ENCODE data around the gene ZEB2. TPM values are rescaled to one million over a fixed set of nuclear protein-coding genes. Genes with fewer than 3 reads are reported as not detected.

ZEB2 gene
- total and polyA plus RNA-seq, 7 experiments from 2014 or later, result 0.26 to 534 (median 4.6) TPM

GRCh38 chr2:144515099-144515695 lies 4.7 kb downstream of the ZEB2 start:
- CTCF ChIA-PET, result no interaction called here
- H3K36me3 ChIP-seq (ENCODE audit: control insufficient read depth in 2 of 3, insufficient read depth in 3 of 3, low read length in 3 of 3), result no peaks in the 10 kb centered on the region

GRCh38 chr2:144514616-144515091 lies 5.3 kb downstream of the ZEB2 start:
- no peak for DNase-seq
- H3K27ac ChIP-seq (ENCODE audit: low read depth, low read length), result no peak overlapping the region
- peaks cover 5 to 21% (median 15%) of the 10 kb centered on the region in 7 donors for H3K4me1 Mint-ChIP-seq
- CTCF ChIA-PET, result no interaction called here
- H3K36me3 Mint-ChIP-seq, result peaks cover 0 to 1% (median 0%) of the 10 kb centered on the region in 5 donors
- intact Hi-C loops (cut with micrococcal nuclease), result loop anchor here (5.0 to 10.0 kb wide), 3 partner anchors 182 to 1480 kb away; a partner anchor contains a TSS
- ATAC-seq, result no peak
- no peaks in the 10 kb centered on the region for H3K36me3 ChIP-seq (ENCODE audit: control insufficient read depth in 2 of 3, insufficient read depth in 3 of 3, low read length in 3 of 3)
- H3K9me3 Mint-ChIP-seq, result peaks cover 0 to 2% (median 0%) of the 10 kb centered on the region in 11 donors
- peaks cover 44 to 60% (median 48%) of the 10 kb centered on the region in 5 donors for H3K27me3 Mint-ChIP-seq
- no peaks in the 10 kb centered on the region for H3K9me3 ChIP-seq (ENCODE audit: control insufficient read depth in 2 of 3, low read length in 3 of 3)
- no peak overlapping the region for H3K4me3 ChIP-seq (ENCODE audit: low read length)
- peaks cover 0 to 17% of the 10 kb centered on the region in 2 donors for H3K27me3 ChIP-seq (ENCODE audit: control insufficient read depth in 2 of 2, insufficient read depth in 2 of 2, low read length in 2 of 2)
- peak overlapping the region in 2 of 10 donors; percentile 76 to 87 for H3K4me3 Mint-ChIP-seq
- H3K27ac Mint-ChIP-seq, result no peak overlapping the region
- peaks cover 17 to 30% of the 10 kb centered on the region in 2 donors for H3K4me1 ChIP-seq (ENCODE audit: control insufficient read depth in 2 of 2, insufficient read depth in 2 of 2, low read length in 2 of 2)
- POLR2A ChIA-PET, result no interaction called here

More at GRCh38 chr2:144515099-144515695, 4.7 kb downstream of the ZEB2 start:
- DNase-seq (no peak), ATAC-seq (no peak)
- H3K27ac Mint-ChIP-seq, result peak overlapping the region in 4 of 9 donors; percentile 3 to 62 (median 48)
- H3K27me3 Mint-ChIP-seq, result peaks cover 44 to 60% (median 48%) of the 10 kb centered on the region in 5 donors
- Histone ChIP-seq H3K4me1 (ENCODE audit: control insufficient read depth in 2 of 2, insufficient read depth in 2 of 2, low read length in 2 of 2) (peaks cover 22 to 27% of the 10 kb centered on the region in 2 donors), H3K4me3 (ENCODE audit: low read length) (peak overlapping the region; percentile 56), H3K27ac (ENCODE audit: low read depth, low read length) (no peak overlapping the region), H3K27me3 (ENCODE audit: control insufficient read depth in 2 of 2, insufficient read depth in 2 of 2, low read length in 2 of 2) (peaks cover 0 to 20% of the 10 kb centered on the region in 2 donors), H3K9me3 (ENCODE audit: control insufficient read depth in 2 of 3, low read length in 3 of 3) (no peaks in the 10 kb centered on the region)
- peak overlapping the region; percentile 68 to 87 (median 77) for H3K4me3 Mint-ChIP-seq
- peaks cover 0 to 2% (median 0%) of the 10 kb centered on the region in 11 donors for H3K9me3 Mint-ChIP-seq
- H3K4me1 Mint-ChIP-seq, result peaks cover 5 to 21% (median 15%) of the 10 kb centered on the region in 7 donors
- peaks cover 0 to 1% (median 0%) of the 10 kb centered on the region in 5 donors for H3K36me3 Mint-ChIP-seq
- POLR2A ChIA-PET, result no interaction called here
- intact Hi-C loops (cut with micrococcal nuclease), result loop anchor here (5.0 to 10.0 kb wide), 3 partner anchors 183 to 1480 kb away; a partner anchor contains a TSS

- peaks cover 0 to 1% (median 0%) of the 10 kb centered on the region in 5 donors for H3K36me3 Mint-ChIP-seq
- Histone ChIP-seq H3K27ac (ENCODE audit: low read depth, low read length) (no peak overlapping the region), H3K9me3 (ENCODE audit: control insufficient read depth in 2 of 3, low read length in 3 of 3) (no peaks in the 10 kb centered on the region), H3K4me3 (ENCODE audit: low read length) (no peak overlapping the region), H3K27me3 (ENCODE audit: control insufficient read depth in 2 of 2, insufficient read depth in 2 of 2, low read length in 2 of 2) (peaks cover 0 to 10% of the 10 kb centered on the region in 2 donors), H3K4me1 (ENCODE audit: control insufficient read depth in 2 of 2, insufficient read depth in 2 of 2, low read length in 2 of 2) (peaks cover 13 to 31% of the 10 kb centered on the region in 2 donors), H3K36me3 (ENCODE audit: control insufficient read depth in 2 of 3, insufficient read depth in 3 of 3, low read length in 3 of 3) (no peaks in the 10 kb centered on the region)
- H3K27ac Mint-ChIP-seq, result no peak overlapping the region
- ATAC-seq (peak; percentile 10), DNase-seq (no peak)
- H3K4me1 Mint-ChIP-seq, result peaks cover 5 to 21% (median 16%) of the 10 kb centered on the region in 7 donors
- H3K27me3 Mint-ChIP-seq, result peaks cover 47 to 69% (median 58%) of the 10 kb centered on the region in 5 donors
- intact Hi-C loops (cut with micrococcal nuclease), result loop anchor here in 1 of 2 donors (10.0 kb wide), 1 partner anchor 1479 kb away; no protein-coding TSS in a partner anchor
- ChIA-PET CTCF (no interaction called here), POLR2A (no interaction called here)
- peak overlapping the region in 2 of 10 donors; percentile 42 to 56 for H3K4me3 Mint-ChIP-seq
- peaks cover 0 to 2% (median 0%) of the 10 kb centered on the region in 11 donors for H3K9me3 Mint-ChIP-seq
Measured at GRCh38 chr2:144513388-144514101, 6.4 kb downstream of the ZEB2 start.

- H3K27me3 ChIP-seq (ENCODE audit: control insufficient read depth in 2 of 2, insufficient read depth in 2 of 2, low read length in 2 of 2), result peaks cover 0 to 4% of the 10 kb centered on the region in 2 donors
- Mint-ChIP-seq H3K4me1 (peaks cover 5 to 22% (median 18%) of the 10 kb centered on the region in 7 donors), H3K27ac (no peak overlapping the region), H3K9me3 (peaks cover 0 to 2% (median 0%) of the 10 kb centered on the region in 11 donors), H3K27me3 (peaks cover 47 to 76% (median 62%) of the 10 kb centered on the region in 5 donors), H3K4me3 (peak overlapping the region in 2 of 10 donors; percentile 40 to 42), H3K36me3 (peaks cover 0 to 1% (median 0%) of the 10 kb centered on the region in 5 donors)
- ChIA-PET POLR2A (no interaction called here), CTCF (no interaction called here)
- ATAC-seq (no peak), DNase-seq (no peak)
- intact Hi-C loops (cut with micrococcal nuclease), result loop anchor here in 1 of 2 donors (10.0 kb wide), 1 partner anchor 1478 kb away; no protein-coding TSS in a partner anchor
- no peaks in the 10 kb centered on the region for H3K36me3 ChIP-seq (ENCODE audit: control insufficient read depth in 2 of 3, insufficient read depth in 3 of 3, low read length in 3 of 3)
- H3K4me3 ChIP-seq (ENCODE audit: low read length), result no peak overlapping the region
- H3K4me1 ChIP-seq (ENCODE audit: control insufficient read depth in 2 of 2, insufficient read depth in 2 of 2, low read length in 2 of 2), result peaks cover 7 to 32% of the 10 kb centered on the region in 2 donors
- H3K9me3 ChIP-seq (ENCODE audit: control insufficient read depth in 2 of 3, low read length in 3 of 3), result no peaks in the 10 kb centered on the region
- H3K27ac ChIP-seq (ENCODE audit: low read depth, low read length), result no peak overlapping the region
Measured at GRCh38 chr2:144512891-144513351, 7.0 kb downstream of the ZEB2 start.

- POLR2A ChIA-PET, result no interaction called here
Measured at GRCh38 chr2:144512470-144512869, 7.4 kb downstream of the ZEB2 start.

GRCh38 chr2:144511937-144512336 lies 8.0 kb downstream of the ZEB2 start:
- no peak overlapping the region for H3K4me3 ChIP-seq (ENCODE audit: low read length)
- no peaks in the 10 kb centered on the region for H3K36me3 ChIP-seq (ENCODE audit: control insufficient read depth in 2 of 3, insufficient read depth in 3 of 3, low read length in 3 of 3)
- Mint-ChIP-seq H3K9me3 (no peaks in the 10 kb centered on the region), H3K4me1 (peaks cover under 1 to 24% (median 13%) of the 10 kb centered on the region in 7 donors), H3K27me3 (peaks cover 50 to 77% (median 62%) of the 10 kb centered on the region in 5 donors), H3K27ac (no peak overlapping the region), H3K36me3 (no peaks in the 10 kb centered on the region), H3K4me3 (no peak overlapping the region)
- H3K27me3 ChIP-seq (ENCODE audit: control insufficient read depth in 2 of 2, insufficient read depth in 2 of 2, low read length in 2 of 2), result no peaks in the 10 kb centered on the region
- CTCF ChIA-PET, result no interaction called here
- no peak for DNase-seq
- H3K27ac ChIP-seq (ENCODE audit: low read depth, low read length), result no peak overlapping the region
- no peaks in the 10 kb centered on the region for H3K9me3 ChIP-seq (ENCODE audit: control insufficient read depth in 2 of 3, low read length in 3 of 3)
- POLR2A ChIA-PET, result no interaction called here
- intact Hi-C loops (cut with micrococcal nuclease), result loop anchor here in 1 of 2 donors (10.0 kb wide), 1 partner anchor 1477 kb away; no protein-coding TSS in a partner anchor
- peaks cover 4 to 37% of the 10 kb centered on the region in 2 donors for H3K4me1 ChIP-seq (ENCODE audit: control insufficient read depth in 2 of 2, insufficient read depth in 2 of 2, low read length in 2 of 2)
- no peak for ATAC-seq

More at GRCh38 chr2:144512470-144512869, 7.4 kb downstream of the ZEB2 start:
- Histone ChIP-seq H3K36me3 (ENCODE audit: control insufficient read depth in 2 of 3, insufficient read depth in 3 of 3, low read length in 3 of 3) (no peaks in the 10 kb centered on the region), H3K4me1 (ENCODE audit: control insufficient read depth in 2 of 2, insufficient read depth in 2 of 2, low read length in 2 of 2) (peaks cover 4 to 37% of the 10 kb centered on the region in 2 donors), H3K27me3 (ENCODE audit: control insufficient read depth in 2 of 2, insufficient read depth in 2 of 2, low read length in 2 of 2) (no peaks in the 10 kb centered on the region), H3K4me3 (ENCODE audit: low read length) (no peak overlapping the region), H3K27ac (ENCODE audit: low read depth, low read length) (no peak overlapping the region), H3K9me3 (ENCODE audit: control insufficient read depth in 2 of 3, low read length in 3 of 3) (no peaks in the 10 kb centered on the region)
- peak overlapping the region in 1 of 9 donors; percentile 9 for H3K27ac Mint-ChIP-seq
- H3K9me3 Mint-ChIP-seq, result peaks cover 0 to 2% (median 0%) of the 10 kb centered on the region in 11 donors
- H3K36me3 Mint-ChIP-seq, result peaks cover 0 to 1% (median 0%) of the 10 kb centered on the region in 5 donors
- intact Hi-C loops (cut with micrococcal nuclease), result loop anchor here in 1 of 2 donors (10.0 kb wide), 1 partner anchor 1478 kb away; no protein-coding TSS in a partner anchor
- CTCF ChIA-PET, result no interaction called here
- H3K4me3 Mint-ChIP-seq, result no peak overlapping the region
- DNase-seq (no peak), ATAC-seq (no peak)
- H3K27me3 Mint-ChIP-seq, result peaks cover 50 to 74% (median 62%) of the 10 kb centered on the region in 5 donors
- peaks cover 5 to 26% (median 16%) of the 10 kb centered on the region in 7 donors for H3K4me1 Mint-ChIP-seq
